ENCODE measurements around the gene PAN3.

The PAN3 gene

GRCh38 chr13:28344163-28344562 is 205.8 kb downstream of the PAN3 start:
- no peak for TF ChIP-seq CTCF (IDR thresholded peaks at IDR 0.05; ENCODE audit: insufficient read depth, low read depth, low read length, missing control alignments)
- H3K4me3 ChIP-seq (ENCODE audit: low read depth, low read length) = no peak overlapping the region
- DNase-seq (ENCODE audit: low read depth) = no peak
